Erythroblast (primary cell): Measurements from ENCODE around the gene RTF2.

Source experiments
- GATA1 ChIP-seq: IDR thresholded peaks from 2 replicates; pipeline ENCODE4 v1.6.1; 2011; ENCODE audit warnings: low read depth, mild to moderate bottlenecking, control low read depth, low read length, moderate library complexity
- POLR2A ChIP-seq: IDR thresholded peaks from 2 replicates; pipeline ENCODE4 v1.6.1; 2011; ENCODE audit warnings: mild to moderate bottlenecking, low read length

- TF ChIP-seq POLR2A (no peak), GATA1 (no peak)
These were observed 97.1 kb downstream of the RTF2 start for GRCh38 chr20:56565511-56565910.
